HUES6 (cell line): ENCODE measurements around the gene GRWD1.

Source experiments
- H3K27ac ChIP-seq: 2 replicates; pipeline ENCODE4 v1.7.0; 2013; ENCODE audit warnings: low read depth, mild to moderate bottlenecking, low read length, inconsistent platforms
- H3K27me3 ChIP-seq: 2 replicates; pipeline ENCODE4 v1.6.1; 2013; ENCODE audit warnings: low read length; ENCODE audit not compliant: control insufficient read depth, insufficient read depth
- H3K36me3 ChIP-seq: 2 replicates; pipeline ENCODE4 v1.6.1; 2013; ENCODE audit warnings: low read length; ENCODE audit not compliant: control insufficient read depth, insufficient read depth
- H3K4me1 ChIP-seq: 2 replicates; pipeline ENCODE4 v1.6.1; 2013; ENCODE audit warnings: low read length; ENCODE audit not compliant: control insufficient read depth, insufficient read depth
- H3K4me3 ChIP-seq: 2 replicates; pipeline ENCODE4 v1.5.1; 2013; ENCODE audit warnings: low read depth, low read length
- H3K9ac ChIP-seq: one replicate; pipeline ENCODE4 v1.6.1; 2013; ENCODE audit warnings: mild to moderate bottlenecking, low read length
- H3K9me3 ChIP-seq: 2 replicates; pipeline ENCODE4 v1.6.1; 2013; ENCODE audit warnings: low read depth, low read length; ENCODE audit not compliant: control insufficient read depth, insufficient read depth

The GRWD1 gene

DNA sequence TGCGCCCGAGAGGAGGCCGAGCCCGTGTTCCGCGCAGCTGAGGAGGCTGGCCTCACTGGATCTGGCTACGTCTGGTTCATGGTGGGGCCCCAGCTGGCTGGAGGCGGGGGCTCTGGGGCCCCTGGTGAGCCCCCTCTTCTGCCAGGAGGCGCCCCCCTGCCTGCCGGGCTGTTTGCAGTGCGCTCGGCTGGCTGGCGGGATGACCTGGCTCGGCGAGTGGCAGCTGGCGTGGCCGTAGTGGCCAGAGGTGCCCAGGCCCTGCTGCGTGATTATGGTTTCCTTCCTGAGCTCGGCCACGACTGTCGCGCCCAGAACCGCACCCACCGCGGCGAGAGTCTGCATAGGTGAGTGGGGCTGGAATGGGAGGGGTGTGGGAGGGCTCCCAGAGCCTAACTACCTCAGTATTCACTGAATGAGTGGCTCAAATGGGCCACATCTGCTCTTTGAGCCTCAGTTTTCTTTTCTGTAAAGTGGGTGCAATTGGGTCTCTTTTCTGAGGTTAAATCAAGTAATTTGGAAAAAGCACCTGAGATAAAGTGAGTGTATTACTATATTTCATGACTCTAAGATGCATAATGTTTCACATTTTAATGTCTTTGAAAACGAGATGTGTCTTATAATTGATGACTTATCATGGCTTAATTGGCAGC, 40.6 kb upstream of the GRWD1 start:
- Histone ChIP-seq H3K27ac (no peak overlapping the region), H3K27me3 (no peaks in the 10 kb centered on the region), H3K36me3 (no peaks in the 10 kb centered on the region), H3K9ac (no peak overlapping the region), H3K4me3 (no peak overlapping the region), H3K9me3 (no peaks in the 10 kb centered on the region), H3K4me1 (peaks cover 18% of the 10 kb centered on the region)

- Histone ChIP-seq H3K4me3 (no peak overlapping the region), H3K27ac (no peak overlapping the region), H3K27me3 (no peaks in the 10 kb centered on the region), H3K4me1 (peaks cover 13% of the 10 kb centered on the region), H3K9ac (no peak overlapping the region), H3K36me3 (no peaks in the 10 kb centered on the region), H3K9me3 (no peaks in the 10 kb centered on the region)
Measured at GRCh38 chr19:48405850-48406249, 39.9 kb upstream of the GRWD1 start.

- Histone ChIP-seq H3K4me3 (peak overlapping the region; percentile 59), H3K27ac (no peak overlapping the region), H3K4me1 (peaks cover 18% of the 10 kb centered on the region), H3K9me3 (no peaks in the 10 kb centered on the region), H3K36me3 (peaks cover 10% of the 10 kb centered on the region), H3K27me3 (no peaks in the 10 kb centered on the region), H3K9ac (no peak overlapping the region)
Measured at GRCh38 chr19:48413879-48414587, 31.8 kb upstream of the GRWD1 start.

DNA sequence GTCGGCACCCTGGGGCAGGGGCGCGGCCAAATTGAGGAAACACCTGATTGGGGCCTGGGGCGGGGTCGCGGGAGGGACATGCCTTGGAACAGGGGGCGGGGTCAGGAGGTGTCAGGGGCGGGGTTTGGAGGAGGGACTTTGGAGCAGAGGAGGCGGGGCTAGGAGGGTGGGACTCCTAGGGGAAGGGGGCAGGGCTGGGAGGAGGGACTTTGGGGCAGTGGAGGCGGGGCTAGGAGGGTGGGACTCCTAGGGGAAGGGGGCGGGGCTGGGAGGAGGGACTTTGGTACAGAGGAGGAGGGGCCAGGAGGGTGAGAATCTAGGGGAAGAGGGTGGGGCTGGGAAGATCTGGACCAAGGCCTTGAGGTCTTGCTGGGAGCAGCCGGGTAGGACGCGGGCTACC, 30.4 kb upstream of the GRWD1 start:
- H3K36me3 ChIP-seq, result peaks cover 10% of the 10 kb centered on the region
- no peaks in the 10 kb centered on the region for H3K27me3 ChIP-seq
- H3K9me3 ChIP-seq, result no peaks in the 10 kb centered on the region
- no peak overlapping the region for H3K27ac ChIP-seq
- H3K9ac ChIP-seq, result no peak overlapping the region
- peaks cover 19% of the 10 kb centered on the region for H3K4me1 ChIP-seq
- H3K4me3 ChIP-seq, result peak overlapping the region; percentile 59; the same call in 1 of the 2 replicates

- H3K9ac ChIP-seq, result no peak overlapping the region
- H3K9me3 ChIP-seq, result no peaks in the 10 kb centered on the region
- H3K4me3 ChIP-seq, result peak overlapping the region; percentile 36; the same call in 1 of the 2 replicates
- no peak overlapping the region for H3K27ac ChIP-seq
- peaks cover 19% of the 10 kb centered on the region for H3K4me1 ChIP-seq
- H3K36me3 ChIP-seq, result peaks cover 10% of the 10 kb centered on the region
- no peaks in the 10 kb centered on the region for H3K27me3 ChIP-seq
Measured at GRCh38 chr19:48415806-48416221, 30.0 kb upstream of the GRWD1 start.

- H3K9me3 ChIP-seq, result no peaks in the 10 kb centered on the region
- peaks cover 19% of the 10 kb centered on the region for H3K4me1 ChIP-seq
- no peak overlapping the region for H3K9ac ChIP-seq
- H3K27me3 ChIP-seq, result no peaks in the 10 kb centered on the region
- no peak overlapping the region for H3K27ac ChIP-seq
- peaks cover 19% of the 10 kb centered on the region for H3K36me3 ChIP-seq
- no peak overlapping the region for H3K4me3 ChIP-seq
Measured at GRCh38 chr19:48417421-48417820, 28.4 kb upstream of the GRWD1 start.

DNA sequence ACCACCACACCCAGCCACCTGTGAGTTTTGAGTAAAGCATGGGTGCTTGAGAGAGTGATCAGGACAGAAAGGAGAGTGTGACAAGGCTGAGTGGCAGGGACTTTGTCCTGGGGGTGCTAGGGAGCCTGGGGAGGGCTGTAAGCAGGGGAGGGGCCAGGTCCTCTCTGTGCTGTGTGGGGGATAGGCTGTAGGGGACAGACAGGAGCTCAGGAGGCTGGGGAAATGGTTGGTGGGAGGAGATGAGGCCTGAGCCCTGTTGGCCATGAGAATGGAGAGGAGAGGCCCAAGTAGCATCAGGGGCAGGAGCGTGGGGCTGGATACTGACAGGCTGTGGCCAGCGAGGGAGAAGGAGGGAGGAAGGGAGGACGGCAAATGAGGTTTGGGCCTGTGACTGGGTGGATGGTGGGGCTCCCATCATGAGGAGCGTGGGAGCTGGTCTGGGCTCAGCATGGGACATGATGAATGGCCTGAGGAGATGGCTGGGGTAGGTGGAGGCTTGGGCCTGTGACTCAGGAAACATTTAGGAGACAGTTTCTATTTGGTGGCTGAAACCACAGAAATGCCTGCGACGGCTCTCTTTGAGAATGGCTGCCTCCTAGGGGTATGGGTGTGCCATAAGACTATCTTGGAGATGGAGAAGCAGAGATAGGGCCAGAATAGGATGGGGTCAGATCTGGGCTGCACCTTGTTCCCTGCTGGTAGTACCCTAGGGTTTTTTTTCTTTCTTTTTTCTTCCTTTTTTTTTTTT, 27.3 kb upstream of the GRWD1 start:
- Histone ChIP-seq H3K4me1 (peaks cover 19% of the 10 kb centered on the region), H3K36me3 (peaks cover 24% of the 10 kb centered on the region), H3K27ac (no peak overlapping the region), H3K9ac (no peak overlapping the region), H3K27me3 (no peaks in the 10 kb centered on the region), H3K9me3 (no peaks in the 10 kb centered on the region), H3K4me3 (no peak overlapping the region)

GRCh38 chr19:48419158-48419920, 26.4 kb upstream of the GRWD1 start:
- Histone ChIP-seq H3K9ac (no peak overlapping the region), H3K4me1 (peaks cover 11% of the 10 kb centered on the region), H3K27ac (no peak overlapping the region), H3K27me3 (no peaks in the 10 kb centered on the region), H3K4me3 (no peak overlapping the region), H3K36me3 (peaks cover 27% of the 10 kb centered on the region), H3K9me3 (no peaks in the 10 kb centered on the region)

- H3K27ac ChIP-seq, result no peak overlapping the region
Measured at GRCh38 chr19:48421548-48421947, 24.2 kb upstream of the GRWD1 start.

GRCh38 chr19:48424694-48425219, 21.0 kb upstream of the GRWD1 start:
- Histone ChIP-seq H3K4me1 (peaks cover 6% of the 10 kb centered on the region; the same call in 1 of the 2 replicates), H3K36me3 (peaks cover 26% of the 10 kb centered on the region), H3K9me3 (no peaks in the 10 kb centered on the region), H3K27ac (peak overlapping the region; percentile 66; the same call in 1 of the 2 replicates), H3K9ac (peak overlapping the region; percentile 72), H3K27me3 (no peaks in the 10 kb centered on the region), H3K4me3 (no peak overlapping the region)

More at GRCh38 chr19:48421548-48421947, 24.2 kb upstream of the GRWD1 start:
- H3K9me3 ChIP-seq, result no peaks in the 10 kb centered on the region
- no peak overlapping the region for H3K4me3 ChIP-seq
- no peak overlapping the region for H3K9ac ChIP-seq
- H3K27me3 ChIP-seq, result no peaks in the 10 kb centered on the region
- H3K4me1 ChIP-seq, result peaks cover 9% of the 10 kb centered on the region; the same call in 1 of the 2 replicates
- peaks cover 22% of the 10 kb centered on the region for H3K36me3 ChIP-seq
